DOHH2 (cell line): ENCODE results near the gene RLN3.
"Not testable (repeated sequence)": the region's sequence is repeated elsewhere in the genome, so short reads cannot be mapped to it uniquely, and the experiment has no call there.

Experiments
- H3F3A ChIP-seq: fragments of 200-600 bp; sonication (generic), shearing (Covaris generic); 2 replicates; pipeline ENCODE4 v1.6.0; 2016; ENCODE audit warnings: antibody characterized with exemption, mild to moderate bottlenecking; ENCODE audit not compliant: control insufficient read depth, insufficient read depth
- H3K27ac ChIP-seq: fragments of 200-600 bp; sonication (generic); 2 replicates; pipeline ENCODE4 v1.5.1; 2014; ENCODE audit warnings: low read depth, mild to moderate bottlenecking, low read length, moderate library complexity
- H3K27me3 ChIP-seq: fragments of 200-600 bp; sonication (generic); 2 replicates; pipeline ENCODE4 v1.6.1; 2014; ENCODE audit warnings: mild to moderate bottlenecking, low read length, mixed read lengths; ENCODE audit not compliant: control insufficient read depth
- H3K36me3 ChIP-seq: fragments of 200-600 bp; sonication (generic); 2 replicates; pipeline ENCODE4 v1.6.1; 2014; ENCODE audit warnings: mild to moderate bottlenecking, low read length, moderate library complexity, mixed read lengths; ENCODE audit not compliant: control insufficient read depth
- H3K4me1 ChIP-seq: fragments of 200-600 bp; sonication (generic); 2 replicates; pipeline ENCODE4 v1.6.1; 2014; ENCODE audit warnings: mild to moderate bottlenecking, low read length, mixed read lengths; ENCODE audit not compliant: control insufficient read depth
- H3K4me2 ChIP-seq: fragments of 200-600 bp; sonication (generic); 2 replicates; pipeline ENCODE4 v1.6.0; 2014; ENCODE audit warnings: mild to moderate bottlenecking, low read length, moderate library complexity
- H3K4me3 ChIP-seq: fragments of 200-600 bp; sonication (generic); 2 replicates; pipeline ENCODE4 v1.5.1; 2014; ENCODE audit warnings: mild to moderate bottlenecking, low read length, mixed read lengths
- H3K79me2 ChIP-seq: fragments of 200-600 bp; sonication (generic); 2 replicates; pipeline ENCODE4 v1.6.1; 2014; ENCODE audit warnings: mild to moderate bottlenecking, low read length, mixed read lengths; ENCODE audit not compliant: control insufficient read depth
- H3K9me2 ChIP-seq: fragments of 200-600 bp; sonication (generic); replicated peaks from 2 replicates; pipeline ENCODE4 v1.6.1; 2014; ENCODE audit warnings: mild to moderate bottlenecking, low read length, mixed read lengths; ENCODE audit not compliant: control insufficient read depth
- H3K9me3 ChIP-seq: fragments of 200-600 bp; sonication (generic); 2 replicates; pipeline ENCODE4 v1.6.1; 2014; ENCODE audit warnings: antibody characterized with exemption, low read length, mixed read lengths; ENCODE audit not compliant: control insufficient read depth, insufficient read depth
- H4K20me1 ChIP-seq: fragments of 200-600 bp; sonication (generic); 2 replicates; pipeline ENCODE4 v1.6.0; 2014; ENCODE audit warnings: low read depth, mild to moderate bottlenecking, antibody characterized with exemption, low read length, moderate library complexity; ENCODE audit not compliant: control insufficient read depth, insufficient read depth
- CTCF ChIP-seq: fragments of 200-600 bp; sonication (generic); IDR thresholded peaks from one replicate; pipeline ENCODE4 v1.5.1; 2014; ENCODE audit warnings: antibody characterized with exemption, mild to moderate bottlenecking, low read depth, low read length; ENCODE audit not compliant: poor library complexity, severe bottlenecking
- EZH2phosphoT487 ChIP-seq: fragments of 200-600 bp; sonication (generic); IDR thresholded peaks from 2 replicates; pipeline ENCODE4 v1.6.1; 2017; ENCODE audit warnings: borderline replicate concordance, mild to moderate bottlenecking, antibody characterized with exemption, low read length, moderate library complexity, mixed read lengths

The RLN3 gene

DNA sequence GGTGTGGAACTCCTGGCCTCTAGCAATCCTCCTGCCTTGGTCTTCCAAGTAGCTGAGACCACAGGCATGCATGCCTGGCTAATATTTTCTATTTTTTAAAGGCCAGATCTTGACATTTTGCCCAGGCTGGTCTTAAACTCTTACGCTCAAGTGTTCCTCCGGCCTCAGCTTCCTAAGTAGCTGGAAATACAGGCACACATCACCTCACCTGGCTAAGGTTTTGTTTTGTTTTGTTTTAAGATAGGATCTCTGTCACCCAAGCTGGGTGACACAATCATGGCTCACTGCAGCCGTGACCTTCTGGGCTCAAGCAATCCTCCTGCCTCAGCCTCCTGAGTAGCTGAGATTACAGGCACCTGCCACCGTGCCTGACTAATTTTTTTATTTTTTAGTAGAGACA, 5.5 kb upstream of the RLN3 start:
- Histone ChIP-seq H3K4me3 (no peak overlapping the region), H3K9me3 (no peaks in the 10 kb centered on the region), H3K27ac (no peak overlapping the region), H3K36me3 (no peaks in the 10 kb centered on the region), H3K4me2 (no peak overlapping the region), H4K20me1 (no peaks in the 10 kb centered on the region), H3K4me1 (peaks cover 49% of the 10 kb centered on the region), H3F3A (peaks cover 22% of the 10 kb centered on the region), H3K79me2 (no peaks in the 10 kb centered on the region), H3K9me2 (no peaks in the 10 kb centered on the region), H3K27me3 (no peaks in the 10 kb centered on the region)
- TF ChIP-seq EZH2phosphoT487, result no peak
- no peak for TF ChIP-seq CTCF

DNA sequence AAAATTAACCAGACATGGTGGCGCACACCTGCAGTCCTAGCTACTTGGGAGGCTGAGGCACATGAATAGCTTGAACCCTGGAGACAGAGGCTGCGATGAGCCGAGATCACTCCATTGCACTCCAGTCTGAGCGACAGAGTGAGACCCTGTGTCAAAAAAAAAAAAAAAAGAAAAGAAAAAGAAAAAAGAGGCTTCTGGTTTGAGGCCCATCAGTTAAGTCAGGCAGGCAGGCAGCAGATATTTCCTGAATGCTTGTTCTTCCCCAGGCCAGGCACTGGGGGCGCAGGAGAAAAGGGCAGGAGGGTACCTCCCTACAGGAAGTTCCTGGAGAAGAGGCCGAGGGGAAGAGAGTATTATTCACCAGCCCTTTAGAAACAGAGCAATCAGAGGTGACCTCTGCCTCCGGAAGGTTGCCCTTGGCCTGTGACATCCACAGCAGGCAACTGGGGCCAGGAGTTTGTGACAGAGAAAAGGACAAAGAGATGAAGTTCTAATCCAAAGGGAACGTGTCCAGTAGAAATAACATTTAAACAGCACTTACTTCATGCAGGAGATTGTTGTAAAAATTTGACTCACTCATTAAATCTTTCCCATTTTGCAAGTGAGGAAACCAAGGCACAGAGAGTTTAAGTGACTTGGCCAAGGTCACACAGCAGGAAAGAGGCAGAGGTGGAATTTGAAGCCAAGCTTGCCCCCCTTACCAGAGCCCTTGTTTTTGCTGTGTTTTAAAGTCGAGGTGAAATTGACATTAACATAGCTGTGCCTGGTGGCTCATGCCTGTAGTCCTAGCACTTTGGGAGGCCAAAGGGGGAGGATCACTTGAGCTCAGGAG, 4.3 kb upstream of the RLN3 start:
- no peaks in the 10 kb centered on the region for H4K20me1 ChIP-seq
- peak overlapping the region; percentile 57 for H3K4me2 ChIP-seq
- peaks cover 14% of the 10 kb centered on the region for H3F3A ChIP-seq

GRCh38 chr19:14026652-14027192, 1.2 kb upstream of the RLN3 start:
- H3K36me3 ChIP-seq, H3K4me2 ChIP-seq, H3K27me3 ChIP-seq, H3K4me3 ChIP-seq, H4K20me1 ChIP-seq, H3K27ac ChIP-seq, H3K9me2 ChIP-seq, H3K9me3 ChIP-seq, H3K79me2 ChIP-seq: not testable (repeated sequence)
- H3K4me1 ChIP-seq, result peaks cover 58% of the 10 kb centered on the region
- H3F3A ChIP-seq, result peaks cover 19% of the 10 kb centered on the region

More for the DNA sequence above, 4.3 kb upstream of the RLN3 start:
- H3K27ac ChIP-seq, result peak overlapping the region; percentile 41
- no peaks in the 10 kb centered on the region for H3K36me3 ChIP-seq
- no peaks in the 10 kb centered on the region for H3K79me2 ChIP-seq
- H3K4me3 ChIP-seq, result no peak overlapping the region; the same call in 1 of the 2 replicates
- no peaks in the 10 kb centered on the region for H3K9me3 ChIP-seq
- no peaks in the 10 kb centered on the region for H3K9me2 ChIP-seq
- peaks cover 47% of the 10 kb centered on the region for H3K4me1 ChIP-seq
- TF ChIP-seq CTCF (peak; percentile 79), EZH2phosphoT487 (no peak)
- H3K27me3 ChIP-seq, result no peaks in the 10 kb centered on the region

DNA sequence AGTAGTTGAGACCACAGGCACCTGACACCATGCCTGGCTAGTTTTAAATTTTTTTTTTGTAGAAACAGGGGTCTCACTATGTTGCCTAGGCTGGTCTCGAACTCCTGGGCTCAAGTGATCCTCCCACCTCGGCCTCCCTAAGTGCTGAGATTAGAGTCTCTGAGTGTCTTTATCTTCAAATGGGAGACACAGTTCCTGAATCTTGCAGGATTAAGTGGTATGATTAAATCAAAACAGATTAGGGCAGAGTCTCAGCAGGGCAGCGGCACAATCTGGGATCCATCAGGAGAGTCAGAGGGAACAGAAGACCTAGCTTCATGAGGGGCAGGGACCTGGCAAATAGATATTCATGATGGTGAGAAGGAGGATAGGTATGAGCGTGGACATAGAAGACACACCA, 953 bp downstream of the RLN3 start:
- H3K79me2 ChIP-seq, result no peaks in the 10 kb centered on the region
- peaks cover 51% of the 10 kb centered on the region for H3K4me1 ChIP-seq
- peak overlapping the region; percentile 24; the same call in 1 of the 2 replicates for H3K4me3 ChIP-seq
- H3K27ac ChIP-seq, result peak overlapping the region; percentile 51
- H4K20me1 ChIP-seq, result no peaks in the 10 kb centered on the region
- no peaks in the 10 kb centered on the region for H3K36me3 ChIP-seq
- peaks cover 14% of the 10 kb centered on the region for H3F3A ChIP-seq
- no peaks in the 10 kb centered on the region for H3K9me3 ChIP-seq
- H3K27me3 ChIP-seq, result no peaks in the 10 kb centered on the region
- H3K9me2 ChIP-seq, result no peaks in the 10 kb centered on the region
- no peak for TF ChIP-seq EZH2phosphoT487
- no peak for TF ChIP-seq CTCF
- peak overlapping the region; percentile 51 for H3K4me2 ChIP-seq
